ENCODE measurements around the gene KDM6A. TPM values are rescaled to one million over a fixed set of nuclear protein-coding genes. Genes with fewer than 3 reads are reported as not detected.
"Not testable (repeated sequence)": the region's sequence is repeated elsewhere in the genome, so short reads cannot be mapped to it uniquely, and the experiment has no call there.

The KDM6A gene
- total RNA-seq, 2 experiments from 2014 or later, result 24.5 to 24.7 TPM

DNA sequence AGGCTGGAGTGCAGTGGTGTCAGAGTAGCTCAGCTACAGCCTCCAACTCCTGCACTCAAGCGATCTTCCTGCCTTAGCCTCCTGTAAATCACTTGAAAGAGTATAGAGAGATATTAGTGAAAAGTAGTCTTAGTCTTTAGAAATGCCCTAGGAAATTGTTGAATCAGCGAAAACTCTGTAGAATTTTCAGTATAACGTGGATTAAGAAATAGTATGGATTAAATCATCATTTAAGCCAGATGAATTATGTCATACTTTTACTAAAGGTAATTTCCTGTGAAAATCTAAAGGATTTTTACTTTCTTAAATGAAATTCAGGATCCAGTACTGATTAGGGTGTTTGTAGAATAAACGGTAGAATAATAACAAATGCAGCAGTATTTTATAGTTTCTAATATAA lies 163.2 kb downstream of the KDM6A start:
- ChIA-PET POLR2A (no interaction called here), CTCF (no interaction called here)
- ATAC-seq (no peak), DNase-seq (no peak)
- Mint-ChIP-seq H3K4me3 (no peak overlapping the region), H3K4me1 (ENCODE audit: low read depth) (no peaks in the 10 kb centered on the region), H3K36me3 (ENCODE audit: low read depth) (peaks cover 17% of the 10 kb centered on the region), H3K27ac (no peak overlapping the region), H3K27me3 (ENCODE audit: low read depth) (no peaks in the 10 kb centered on the region), H3K9me3 (ENCODE audit: insufficient read depth) (no peaks in the 10 kb centered on the region)

DNA sequence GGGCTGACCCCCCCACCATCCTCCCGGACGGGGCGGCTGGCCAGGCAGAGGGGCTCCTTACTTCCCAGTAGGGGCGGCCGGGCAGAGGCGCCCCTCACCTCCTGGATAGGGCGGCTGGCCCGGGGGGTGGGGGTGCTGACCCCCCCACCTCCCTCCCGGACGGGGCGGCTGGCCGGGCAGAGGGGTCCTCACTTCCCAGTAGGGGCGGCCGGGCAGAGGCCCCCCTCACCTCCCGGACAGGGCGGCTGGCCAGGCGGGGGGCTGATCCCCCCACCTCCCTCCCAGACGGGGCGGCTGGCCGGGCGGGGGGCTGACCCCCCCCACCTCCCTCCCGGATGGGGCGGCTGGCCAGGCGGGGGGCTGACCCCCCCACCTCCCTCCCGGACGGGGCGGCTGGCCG lies 167.1 kb downstream of the KDM6A start:
- H3K27me3 Mint-ChIP-seq (ENCODE audit: low read depth); H3K4me3 Mint-ChIP-seq; DNase-seq; H3K9me3 Mint-ChIP-seq (ENCODE audit: insufficient read depth); POLR2A ChIA-PET; H3K4me1 Mint-ChIP-seq (ENCODE audit: low read depth); H3K27ac Mint-ChIP-seq; ATAC-seq; CTCF ChIA-PET: not testable (repeated sequence)
- peaks cover 19% of the 10 kb centered on the region for H3K36me3 Mint-ChIP-seq (ENCODE audit: low read depth)

DNA sequence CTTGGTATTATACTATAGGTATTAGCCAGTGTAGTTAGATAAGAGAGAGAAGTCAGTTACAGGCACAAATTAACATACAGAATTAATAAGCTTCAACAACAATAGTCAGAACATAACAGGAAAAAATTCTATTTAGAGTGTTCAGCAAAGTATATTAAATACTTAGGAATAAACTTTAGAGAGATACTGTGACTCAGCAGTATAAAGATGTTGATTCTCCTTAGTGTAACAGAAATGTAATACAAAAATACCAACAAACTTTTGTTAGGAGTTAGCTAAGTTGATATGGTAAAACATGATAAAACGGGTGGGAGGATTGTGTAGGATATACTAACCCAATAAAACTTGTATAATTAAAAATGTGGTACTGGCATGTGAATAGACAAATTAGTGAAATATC lies 173.4 kb downstream of the KDM6A start:
- Mint-ChIP-seq H3K27me3 (ENCODE audit: low read depth) (no peaks in the 10 kb centered on the region), H3K4me1 (ENCODE audit: low read depth) (no peaks in the 10 kb centered on the region), H3K27ac (no peak overlapping the region), H3K4me3 (no peak overlapping the region), H3K9me3 (ENCODE audit: insufficient read depth) (no peaks in the 10 kb centered on the region), H3K36me3 (ENCODE audit: low read depth) (peaks cover 10% of the 10 kb centered on the region)
- CTCF ChIA-PET, result no interaction called here
- ATAC-seq (no peak), DNase-seq (no peak)
- POLR2A ChIA-PET, result no interaction called here

DNA sequence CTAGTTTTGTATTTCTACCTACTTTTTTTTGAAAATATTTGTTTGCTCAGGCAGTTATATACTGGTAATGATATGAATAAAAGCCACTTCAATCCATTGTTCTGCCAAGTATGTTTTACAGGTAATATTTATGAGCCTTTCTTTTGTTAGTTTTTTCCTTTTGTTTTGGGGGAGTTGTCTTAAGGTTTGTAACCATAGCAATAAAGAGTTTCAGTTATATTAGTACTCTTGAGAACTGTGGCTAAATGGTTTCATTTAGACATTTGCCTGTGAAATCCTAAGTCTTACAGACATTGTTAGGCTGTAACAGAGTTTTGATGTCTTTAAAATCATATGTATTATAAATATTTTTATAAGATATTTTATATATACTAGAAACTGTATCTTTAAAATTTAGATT lies 177.6 kb downstream of the KDM6A start:
- ChIA-PET POLR2A (no interaction called here), CTCF (no interaction called here)
- Mint-ChIP-seq H3K27ac (no peak overlapping the region), H3K4me1 (ENCODE audit: low read depth) (no peaks in the 10 kb centered on the region), H3K27me3 (ENCODE audit: low read depth) (no peaks in the 10 kb centered on the region), H3K36me3 (ENCODE audit: low read depth) (peaks cover 11% of the 10 kb centered on the region), H3K4me3 (no peak overlapping the region), H3K9me3 (ENCODE audit: insufficient read depth) (no peaks in the 10 kb centered on the region)
- ATAC-seq (no peak), DNase-seq (no peak)

DNA sequence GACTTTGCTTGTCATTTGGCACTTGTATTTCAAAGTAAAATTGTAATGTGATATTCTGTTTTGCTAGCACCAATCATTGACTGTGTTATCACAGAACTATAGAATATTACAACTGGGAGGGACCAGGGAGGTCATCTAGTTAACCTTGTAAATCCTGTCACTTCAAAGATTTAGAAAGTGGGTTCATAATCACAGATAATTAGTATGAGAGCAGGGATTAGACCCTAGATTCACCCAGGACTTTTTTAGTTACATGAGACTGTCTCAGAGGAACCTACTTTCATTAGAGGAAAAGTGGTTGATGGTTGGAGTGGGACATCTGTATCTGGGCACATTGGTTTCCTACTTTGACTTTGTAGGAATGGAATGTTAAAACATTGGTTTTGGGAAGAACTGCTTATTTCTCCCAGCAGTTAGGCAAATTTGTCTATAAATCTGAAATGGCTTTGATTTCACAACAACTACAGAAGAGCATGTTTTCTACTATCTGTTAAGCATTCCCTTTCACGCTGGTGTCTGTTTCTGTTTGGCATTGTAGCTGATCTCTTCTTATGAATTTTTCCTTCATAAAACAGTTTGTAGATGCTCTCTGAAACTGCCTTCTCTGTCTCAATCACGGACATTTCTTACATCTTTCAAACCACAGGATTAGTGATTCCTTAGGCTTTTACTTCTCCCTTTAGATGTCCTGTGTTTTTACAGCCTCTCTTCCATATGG lies 183.6 kb downstream of the KDM6A start:
- Mint-ChIP-seq H3K4me3 (no peak overlapping the region), H3K9me3 (ENCODE audit: insufficient read depth) (no peaks in the 10 kb centered on the region), H3K27me3 (ENCODE audit: low read depth) (no peaks in the 10 kb centered on the region), H3K36me3 (ENCODE audit: low read depth) (peaks cover 12% of the 10 kb centered on the region), H3K4me1 (ENCODE audit: low read depth) (no peaks in the 10 kb centered on the region), H3K27ac (no peak overlapping the region)
- ATAC-seq (no peak), DNase-seq (no peak)
- ChIA-PET CTCF (no interaction called here), POLR2A (no interaction called here)

DNA sequence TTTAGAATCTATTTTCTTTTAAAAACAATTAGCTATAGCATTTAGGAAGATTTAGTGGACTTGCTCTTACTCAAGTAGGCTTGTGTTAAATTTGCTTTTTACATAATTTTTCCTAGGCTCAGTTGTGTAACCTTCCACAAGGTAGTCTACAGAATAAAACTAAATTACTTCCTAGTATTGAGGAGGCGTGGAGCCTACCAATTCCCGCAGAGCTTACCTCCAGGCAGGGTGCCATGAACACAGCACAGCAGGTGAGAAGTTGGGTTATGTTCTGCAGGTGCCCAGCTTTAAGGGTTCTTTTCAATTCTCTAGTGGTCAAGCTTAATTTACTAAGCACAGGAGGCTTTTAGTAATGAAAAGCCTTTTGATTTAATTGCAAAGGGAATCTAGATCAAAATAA lies 186.9 kb downstream of the KDM6A start:
- H3K27ac Mint-ChIP-seq; POLR2A ChIA-PET; H3K27me3 Mint-ChIP-seq (ENCODE audit: low read depth); H3K4me1 Mint-ChIP-seq (ENCODE audit: low read depth); H3K4me3 Mint-ChIP-seq; CTCF ChIA-PET; DNase-seq; H3K9me3 Mint-ChIP-seq (ENCODE audit: insufficient read depth); ATAC-seq: not testable (repeated sequence)
- H3K36me3 Mint-ChIP-seq (ENCODE audit: low read depth), result peaks cover 24% of the 10 kb centered on the region

DNA sequence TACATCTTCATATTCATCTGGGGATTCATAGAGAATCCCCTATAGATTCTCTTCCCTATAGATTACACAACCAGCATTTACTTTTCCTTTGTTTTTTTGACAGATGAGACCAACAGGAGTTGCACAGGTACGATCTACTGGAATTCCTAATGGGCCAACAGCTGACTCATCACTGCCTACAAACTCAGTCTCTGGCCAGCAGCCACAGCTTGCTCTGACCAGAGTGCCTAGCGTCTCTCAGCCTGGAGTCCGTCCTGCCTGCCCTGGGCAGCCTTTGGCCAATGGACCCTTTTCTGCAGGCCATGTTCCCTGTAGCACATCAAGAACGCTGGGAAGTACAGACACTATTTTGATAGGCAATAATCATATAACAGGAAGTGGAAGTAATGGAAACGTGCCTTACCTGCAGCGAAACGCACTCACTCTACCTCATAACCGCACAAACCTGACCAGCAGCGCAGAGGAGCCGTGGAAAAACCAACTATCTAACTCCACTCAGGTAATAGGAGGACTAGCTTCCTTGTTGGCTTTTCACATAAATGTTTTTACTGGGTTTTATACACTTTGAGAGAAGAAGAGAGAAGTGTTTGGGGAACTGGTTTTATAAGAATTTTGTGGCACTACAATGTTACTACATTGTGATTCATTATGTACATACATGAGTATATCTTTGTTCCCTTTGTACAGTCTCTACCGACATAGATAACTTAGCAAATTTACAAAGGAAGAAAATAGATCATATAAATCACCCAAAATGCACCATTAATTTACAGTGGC lies 190.5 kb downstream of the KDM6A start:
- Mint-ChIP-seq H3K27me3 (ENCODE audit: low read depth) (no peaks in the 10 kb centered on the region), H3K4me3 (no peak overlapping the region), H3K36me3 (ENCODE audit: low read depth) (peaks cover 38% of the 10 kb centered on the region), H3K4me1 (ENCODE audit: low read depth) (peaks cover under 1% of the 10 kb centered on the region), H3K27ac (no peak overlapping the region), H3K9me3 (ENCODE audit: insufficient read depth) (no peaks in the 10 kb centered on the region)
- CTCF ChIA-PET, result interaction anchor here (0.7 kb wide), 1 partner anchor 240 kb away, joined by 3 read pairs; no protein-coding TSS in a partner anchor
- DNase-seq (no peak), ATAC-seq (no peak)
- POLR2A ChIA-PET, result no interaction called here

DNA sequence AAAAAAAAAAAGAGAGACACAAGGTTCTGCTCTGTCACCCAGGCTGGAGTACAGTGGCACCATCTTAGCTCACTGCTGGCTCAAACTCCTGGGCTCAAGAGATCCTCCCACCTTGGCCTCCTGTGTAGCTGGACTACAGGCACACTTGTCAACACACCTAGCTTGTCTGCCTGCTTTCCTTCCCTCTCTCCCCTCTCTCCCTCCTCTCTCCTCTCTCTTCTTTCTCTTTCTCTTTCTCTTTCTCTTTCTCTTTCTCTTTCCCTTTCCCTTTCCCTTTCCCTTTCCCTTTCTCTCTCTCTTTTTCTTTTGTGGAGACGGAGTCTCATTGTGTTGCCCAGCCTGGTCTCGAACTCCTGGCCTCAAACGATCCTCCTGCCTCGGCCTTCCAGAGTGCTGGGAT lies 195.6 kb downstream of the KDM6A start:
- Mint-ChIP-seq H3K36me3 (ENCODE audit: low read depth) (peaks cover 48% of the 10 kb centered on the region), H3K4me1 (ENCODE audit: low read depth) (peaks cover 37% of the 10 kb centered on the region), H3K9me3 (ENCODE audit: insufficient read depth) (no peaks in the 10 kb centered on the region), H3K4me3 (peak overlapping the region; percentile 42), H3K27ac (peak overlapping the region; percentile 87), H3K27me3 (ENCODE audit: low read depth) (no peaks in the 10 kb centered on the region)
- ATAC-seq (peak; percentile 79), DNase-seq (peak; percentile 26)
- ChIA-PET CTCF (interaction anchor here (0.6 to 1.2 kb wide), 3 partner anchors 26 to 1429 kb away, joined by 3 to 4 read pairs (median 3); no protein-coding TSS in a partner anchor), POLR2A (no interaction called here)

DNA sequence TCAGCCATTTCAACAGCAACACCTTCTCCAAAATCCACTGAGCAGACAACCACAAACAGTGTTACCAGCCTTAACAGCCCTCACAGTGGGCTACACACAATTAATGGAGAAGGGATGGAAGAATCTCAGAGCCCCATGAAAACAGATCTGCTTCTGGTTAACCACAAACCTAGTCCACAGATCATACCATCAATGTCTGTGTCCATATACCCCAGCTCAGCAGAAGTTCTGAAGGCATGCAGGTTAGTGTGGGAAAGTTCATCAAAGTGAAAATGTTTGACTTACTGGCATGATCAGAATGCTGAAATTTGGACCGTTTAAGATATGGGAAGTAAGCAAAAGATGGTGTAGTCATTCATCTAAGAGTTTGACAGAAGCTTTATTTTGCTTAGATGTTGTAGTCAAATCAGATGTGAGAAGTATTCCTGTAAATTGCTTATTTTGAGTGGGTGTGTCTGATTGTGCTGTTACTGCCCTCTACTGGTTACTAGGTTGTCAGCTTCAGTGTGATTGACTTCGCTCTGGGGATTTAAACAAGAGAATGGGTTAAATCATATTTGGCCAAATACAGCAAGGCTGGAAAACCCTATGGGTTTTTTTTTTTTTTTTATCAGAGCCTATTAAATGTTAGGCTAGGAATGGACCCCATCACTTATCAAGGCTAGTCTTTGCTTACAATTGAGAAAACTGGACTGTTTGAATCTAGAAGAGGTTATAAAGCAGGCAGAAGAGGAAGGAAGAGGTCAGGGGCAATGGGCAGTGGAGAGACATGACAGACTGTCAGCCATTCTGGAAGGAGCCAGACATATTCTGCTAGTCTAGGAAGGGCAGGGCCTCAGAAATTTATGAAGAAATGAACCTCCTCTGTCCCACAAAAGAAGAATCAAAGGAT lies 197.4 kb downstream of the KDM6A start:
- peak; percentile 24 for ATAC-seq
- CTCF ChIA-PET, result interaction anchor here (0.6 to 1.5 kb wide), 9 partner anchors 9 to 1112 kb away, joined by 3 to 7 read pairs (median 4); partner anchors contain the start of gene NDP
- Mint-ChIP-seq H3K9me3 (ENCODE audit: insufficient read depth) (no peaks in the 10 kb centered on the region), H3K27me3 (ENCODE audit: low read depth) (no peaks in the 10 kb centered on the region), H3K4me1 (ENCODE audit: low read depth) (peaks cover 47% of the 10 kb centered on the region), H3K27ac (peak overlapping the region; percentile 47), H3K36me3 (ENCODE audit: low read depth) (peaks cover 34% of the 10 kb centered on the region), H3K4me3 (no peak overlapping the region)
- POLR2A ChIA-PET, result interaction anchor here (1.4 kb wide), 1 partner anchor 198 kb away, joined by 4 read pairs; the partner anchor contains the start of gene KDM6A
- DNase-seq, result peak; percentile 38

DNA sequence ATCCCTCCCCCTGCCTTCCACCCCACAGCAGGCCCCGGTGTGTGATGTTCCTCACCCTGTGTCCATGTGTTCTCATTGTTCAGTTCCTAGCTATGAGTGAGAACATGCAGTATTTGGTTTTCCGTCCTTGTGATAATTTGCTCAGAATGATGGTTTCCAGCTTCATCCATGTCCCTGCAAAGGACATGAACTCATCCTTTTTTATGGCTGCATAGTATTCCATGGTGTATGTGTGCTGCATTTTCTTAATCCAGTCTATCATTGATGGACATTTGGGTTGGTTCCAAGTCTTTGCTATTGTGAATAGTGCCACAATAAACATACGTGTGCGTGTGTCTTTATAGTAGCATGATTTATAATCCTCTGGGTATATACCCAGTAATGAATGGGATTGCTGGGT lies 200.0 kb downstream of the KDM6A start:
- H3K27me3 Mint-ChIP-seq (ENCODE audit: low read depth); CTCF ChIA-PET; H3K9me3 Mint-ChIP-seq (ENCODE audit: insufficient read depth); POLR2A ChIA-PET; H3K4me3 Mint-ChIP-seq; ATAC-seq; DNase-seq: not testable (repeated sequence)
- Mint-ChIP-seq H3K36me3 (ENCODE audit: low read depth) (peaks cover 34% of the 10 kb centered on the region), H3K27ac (peak overlapping the region; percentile 25), H3K4me1 (ENCODE audit: low read depth) (peaks cover 59% of the 10 kb centered on the region)

DNA sequence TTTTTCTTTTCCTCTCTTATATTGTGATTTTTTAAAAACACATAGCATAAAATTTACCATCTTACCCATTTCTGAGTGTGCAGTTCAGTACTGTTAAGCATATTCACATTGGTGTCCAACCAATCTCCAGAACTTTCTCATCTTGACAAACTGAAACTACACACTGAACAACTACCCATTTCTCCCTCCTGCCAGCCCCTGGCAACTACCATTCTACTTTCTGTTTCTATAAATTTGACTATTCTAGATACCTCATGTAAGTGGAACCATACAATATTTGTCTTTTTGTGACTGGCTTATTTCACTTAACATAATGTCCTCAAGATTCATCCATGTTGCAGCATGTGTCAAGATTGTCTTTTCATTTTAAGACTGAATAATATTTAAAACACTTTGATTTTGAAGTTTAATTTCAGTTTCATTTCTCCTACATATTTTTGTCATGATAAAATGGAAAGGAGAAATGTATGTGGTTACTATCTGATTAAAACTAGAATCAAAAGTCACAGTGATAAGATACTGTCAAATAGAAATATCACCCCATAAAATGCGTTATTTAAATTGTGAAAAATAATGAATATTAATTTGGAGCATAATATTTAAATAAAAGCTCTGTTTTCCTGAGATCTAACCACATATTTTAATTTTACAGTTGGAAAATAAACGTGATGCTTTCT lies 204.9 kb downstream of the KDM6A start:
- peak overlapping the region; percentile 60 for H3K4me3 Mint-ChIP-seq
- no peaks in the 10 kb centered on the region for H3K9me3 Mint-ChIP-seq (ENCODE audit: insufficient read depth)
- DNase-seq, result peak; percentile 33
- POLR2A ChIA-PET, result interaction anchor here (0.8 kb wide), 1 partner anchor 205 kb away, joined by 3 read pairs; the partner anchor contains the start of gene KDM6A
- peaks cover 31% of the 10 kb centered on the region for H3K36me3 Mint-ChIP-seq (ENCODE audit: low read depth)
- peaks cover 34% of the 10 kb centered on the region for H3K4me1 Mint-ChIP-seq (ENCODE audit: low read depth)
- H3K27ac Mint-ChIP-seq, result peak overlapping the region; percentile 86
- ATAC-seq, result peak; percentile 78
- CTCF ChIA-PET, result interaction anchor here (1.6 kb wide), 1 partner anchor 8 kb away, joined by 6 read pairs; no protein-coding TSS in a partner anchor
- H3K27me3 Mint-ChIP-seq (ENCODE audit: low read depth), result no peaks in the 10 kb centered on the region

All from activated CD8-positive, alpha-beta T cell treated with anti-CD3 and anti-CD28 coated beads, Interleukin-2, amount 10 ng/mL, durations not matched to agents 7 days and 5 days (primary cell).